HEK293T (cell line): ENCODE results near the gene PDZD7.

Source experiments
- L3MBTL2 ChIP-seq: fragments of 450-650 bp; conservative IDR thresholded peaks from 2 replicates; pipeline ENCODE4 v1.6.1; 2016; ENCODE audit warnings: mild to moderate bottlenecking
- SUZ12 ChIP-seq: fragments of 450-650 bp; IDR thresholded peaks from 2 replicates; pipeline ENCODE4 v1.6.1; 2016; ENCODE audit warnings: mild to moderate bottlenecking

- no peak for TF ChIP-seq L3MBTL2
- TF ChIP-seq SUZ12: no peak
These were observed 9.9 kb upstream of the PDZD7 start for GRCh38 chr10:101040851-101041250.
